ENCODE data around the gene EVC2.

Gene EVC2

DNA sequence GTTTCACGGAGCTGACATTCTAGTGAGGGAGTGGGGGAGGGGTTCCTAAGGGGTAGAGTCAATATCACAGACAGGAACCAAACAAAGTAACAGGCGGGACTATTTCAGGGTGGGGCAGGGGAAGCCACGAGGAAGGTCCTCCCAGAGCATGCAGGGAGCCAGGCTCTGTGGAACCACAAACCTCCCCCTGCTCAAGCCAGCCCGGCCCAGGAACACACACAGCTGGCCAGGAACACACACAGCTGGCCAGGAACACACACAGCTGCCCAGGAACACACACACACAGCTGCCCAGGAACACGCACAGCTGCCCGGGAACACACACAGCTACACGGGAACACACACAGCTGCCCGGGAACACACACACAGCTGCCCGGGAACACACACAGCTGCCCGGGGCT lies 24.8 kb downstream of the EVC2 start:
- DNase-seq (ENCODE audit: low read depth) = no peak

- DNase-seq (ENCODE audit: low read depth) = no peak
Observed at GRCh38 chr4:5678977-5679376, 29.4 kb downstream of the EVC2 start.

DNA sequence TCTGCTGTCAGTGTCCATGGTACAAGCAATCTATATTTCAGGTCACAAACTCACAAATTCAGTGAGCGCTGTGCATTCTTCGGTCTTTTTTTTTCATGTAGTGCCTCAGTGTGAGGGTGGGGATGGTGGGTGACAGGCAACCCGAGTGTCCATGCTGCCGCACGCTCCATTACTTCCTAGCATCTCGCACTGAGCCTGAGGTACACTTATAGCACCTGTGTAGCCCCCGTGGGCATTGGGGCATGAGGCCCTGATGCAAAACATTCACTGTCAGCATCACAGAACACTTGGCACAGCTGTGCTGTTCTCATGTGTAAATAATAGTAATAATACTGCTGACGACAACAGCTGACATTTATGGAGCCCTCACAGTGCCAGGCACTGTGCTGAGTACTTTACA lies 31.6 kb downstream of the EVC2 start:
- no peak for DNase-seq (ENCODE audit: low read depth)

- no peak for DNase-seq (ENCODE audit: low read depth)
Observed at GRCh38 chr4:5666741-5667140, 41.6 kb downstream of the EVC2 start.

DNA sequence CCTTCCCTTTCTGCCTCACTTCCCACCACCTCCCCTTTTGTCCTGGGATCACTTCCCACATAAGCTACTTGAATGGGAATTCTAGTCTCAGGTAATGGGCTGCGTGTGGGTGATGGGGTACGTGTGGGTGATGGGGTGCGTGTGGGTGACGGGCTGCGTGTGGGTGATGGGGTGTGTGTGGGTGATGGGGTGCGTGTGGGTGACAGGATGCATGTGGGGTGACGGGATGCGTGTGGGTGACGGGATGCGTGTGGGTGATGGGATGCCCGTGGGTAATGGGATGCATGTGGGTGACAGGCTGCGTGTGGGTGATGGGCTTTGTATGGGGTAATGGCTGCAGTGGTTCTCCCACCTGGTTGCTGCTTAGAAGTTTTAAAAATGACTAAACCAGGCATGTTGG lies 43.6 kb downstream of the EVC2 start:
- DNase-seq (ENCODE audit: low read depth) = no peak

DNA sequence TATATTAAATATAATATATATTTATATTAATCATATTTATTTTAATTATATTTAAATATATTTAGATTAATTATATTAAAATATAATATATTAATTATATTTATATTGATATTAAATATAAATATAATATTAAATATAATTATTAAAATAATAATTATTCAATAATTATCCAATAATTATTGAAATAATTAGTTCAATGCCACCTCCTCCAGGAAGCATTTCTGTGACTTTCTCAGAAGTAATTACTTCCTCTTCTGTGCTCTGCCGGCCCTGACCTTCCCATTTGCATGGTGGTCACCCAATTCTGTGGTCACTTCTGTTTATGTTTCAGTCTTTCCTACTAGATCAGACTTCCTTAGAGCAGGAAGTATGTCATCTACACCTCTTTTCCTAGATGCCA lies 45.8 kb downstream of the EVC2 start:
- no peak for DNase-seq (ENCODE audit: low read depth)

DNA sequence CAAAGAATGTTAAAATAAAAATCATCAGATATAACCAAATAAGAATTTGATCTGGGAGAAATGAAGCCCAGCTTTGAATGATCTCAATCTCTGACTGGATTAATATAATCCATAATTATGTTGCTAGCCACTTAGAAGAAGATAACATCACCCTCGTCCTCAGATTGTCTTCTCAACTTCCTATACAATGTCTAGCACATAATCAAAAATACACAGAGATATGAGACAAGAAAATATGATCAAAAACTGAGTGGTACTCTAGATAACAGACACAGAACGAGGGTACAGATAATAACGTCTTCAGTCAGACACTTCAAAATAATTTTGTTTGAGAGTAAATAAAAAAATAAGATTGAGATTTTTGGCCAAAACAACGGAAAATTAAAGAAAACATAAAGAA lies 47.1 kb downstream of the EVC2 start:
- DNase-seq (ENCODE audit: low read depth) = no peak

- no peak for DNase-seq (ENCODE audit: low read depth)
Observed at GRCh38 chr4:5660185-5660584, 48.2 kb downstream of the EVC2 start.

GRCh38 chr4:5658974-5659373 lies 49.4 kb downstream of the EVC2 start:
- no peak for DNase-seq (ENCODE audit: low read depth)

- no peak for DNase-seq (ENCODE audit: low read depth)
Observed at GRCh38 chr4:5656415-5656814, 51.9 kb downstream of the EVC2 start.

DNA sequence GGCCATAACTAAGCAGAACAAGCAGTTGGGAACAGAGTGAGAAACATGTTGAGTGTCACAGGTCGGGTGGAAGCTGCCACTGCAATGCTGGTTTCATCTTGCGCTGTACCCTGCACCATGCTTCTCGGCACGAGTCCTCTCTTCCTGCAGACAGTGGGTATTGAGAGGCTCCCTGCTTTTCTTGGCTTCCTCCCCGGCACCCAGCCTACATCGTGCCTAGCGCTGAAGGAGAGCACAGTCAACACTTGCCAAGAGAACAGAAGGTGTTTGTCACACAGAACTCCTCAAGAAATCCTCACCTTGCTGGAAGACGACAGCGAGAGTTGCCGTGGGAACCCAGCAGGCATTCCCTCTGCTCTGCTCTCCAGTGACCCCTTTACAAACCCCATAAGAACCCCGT lies 53.6 kb downstream of the EVC2 start:
- no peak for DNase-seq (ENCODE audit: low read depth)

DNA sequence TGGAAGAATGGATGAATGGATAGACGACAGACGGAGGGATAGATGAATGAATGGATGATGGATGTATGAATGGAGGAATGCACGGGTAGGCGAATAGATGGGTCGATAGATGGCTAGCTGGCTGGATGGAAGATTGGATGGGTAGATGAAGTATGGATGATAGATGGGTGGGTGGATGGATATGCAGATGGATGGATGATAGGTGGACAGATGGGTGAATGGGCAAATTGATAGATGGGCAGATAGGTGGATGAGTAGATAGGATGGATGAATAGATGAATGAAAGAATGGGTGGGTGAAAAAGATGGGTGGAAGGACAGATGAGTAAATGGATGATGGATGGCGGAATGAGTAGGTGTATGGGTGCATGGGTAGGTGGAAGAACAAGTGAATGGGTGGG lies 57.3 kb downstream of the EVC2 start:
- no peak for DNase-seq (ENCODE audit: low read depth)

GRCh38 chr4:5650040-5650439 lies 58.3 kb downstream of the EVC2 start:
- no peak for DNase-seq (ENCODE audit: low read depth)

- no peak for DNase-seq (ENCODE audit: low read depth)
Observed at GRCh38 chr4:5647351-5647750, 61.0 kb downstream of the EVC2 start.

DNA sequence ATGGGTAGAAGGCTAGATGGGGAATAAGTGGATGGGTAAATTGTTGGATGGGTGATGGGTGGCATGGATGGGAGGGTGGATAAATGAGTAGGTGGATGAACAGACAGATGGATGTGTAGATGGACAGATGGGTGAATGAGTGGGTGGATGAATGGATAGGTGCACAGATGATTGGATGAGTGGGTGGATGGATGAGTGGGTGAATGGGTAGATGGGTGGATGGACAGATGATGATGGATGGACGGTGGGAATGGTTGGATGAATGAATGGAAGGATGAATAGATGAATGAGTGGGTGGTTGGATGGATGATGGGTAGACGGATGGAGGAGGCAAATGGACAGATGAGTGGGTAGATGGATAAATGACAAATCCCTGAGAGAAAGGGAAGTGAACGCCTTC lies 68.3 kb downstream of the EVC2 start:
- no peak for DNase-seq (ENCODE audit: low read depth)

- no peak for DNase-seq (ENCODE audit: low read depth)
Observed at GRCh38 chr4:5639556-5639955, 68.8 kb downstream of the EVC2 start.

- no peak for DNase-seq (ENCODE audit: low read depth)
Observed at GRCh38 chr4:5638976-5639375, 69.4 kb downstream of the EVC2 start.

- no peak for DNase-seq (ENCODE audit: low read depth)
Observed at GRCh38 chr4:5638316-5638715, 70.0 kb downstream of the EVC2 start.

DNA sequence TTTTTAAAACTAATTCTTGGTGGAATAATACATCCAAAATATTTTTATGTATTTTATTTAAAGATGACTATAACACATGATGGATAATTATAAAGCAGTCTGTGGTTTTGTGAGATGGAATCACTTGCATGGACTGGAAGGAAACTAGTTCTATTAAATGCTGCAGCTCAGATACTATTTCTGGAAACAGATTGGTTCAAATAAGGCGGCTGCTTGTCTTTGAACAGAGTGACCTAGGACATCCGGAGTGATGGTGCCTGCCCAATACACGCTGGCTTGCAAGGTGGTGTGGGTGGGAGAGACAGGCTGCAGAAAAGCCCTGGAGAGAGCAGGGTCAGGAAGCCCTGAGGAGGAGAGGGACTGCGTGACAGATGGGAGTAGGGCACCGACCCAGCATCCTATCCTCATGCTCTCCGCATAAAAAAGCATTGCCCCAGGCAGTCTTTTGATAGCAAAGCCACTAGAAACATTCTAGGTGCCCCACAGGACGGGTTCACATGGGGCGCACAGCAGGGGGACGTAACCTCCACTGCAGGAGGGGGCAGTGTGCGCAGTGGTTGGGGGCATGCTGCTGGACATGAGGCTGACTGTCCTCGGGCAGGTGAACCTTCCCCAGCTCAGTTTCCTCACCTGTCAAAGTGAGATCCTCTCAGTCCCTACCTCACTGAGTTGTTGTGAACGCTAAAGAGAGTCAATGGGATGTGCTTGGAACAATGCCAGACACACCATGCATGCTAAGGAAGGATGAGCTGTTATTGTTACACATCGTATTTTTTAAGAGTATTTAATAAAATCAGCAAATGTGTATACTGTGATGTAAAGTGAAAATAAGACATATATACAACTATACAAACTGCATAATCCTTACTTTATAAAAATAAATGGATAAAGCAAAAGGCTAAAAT lies 71.3 kb downstream of the EVC2 start:
- DNase-seq (ENCODE audit: low read depth) = no peak

DNA sequence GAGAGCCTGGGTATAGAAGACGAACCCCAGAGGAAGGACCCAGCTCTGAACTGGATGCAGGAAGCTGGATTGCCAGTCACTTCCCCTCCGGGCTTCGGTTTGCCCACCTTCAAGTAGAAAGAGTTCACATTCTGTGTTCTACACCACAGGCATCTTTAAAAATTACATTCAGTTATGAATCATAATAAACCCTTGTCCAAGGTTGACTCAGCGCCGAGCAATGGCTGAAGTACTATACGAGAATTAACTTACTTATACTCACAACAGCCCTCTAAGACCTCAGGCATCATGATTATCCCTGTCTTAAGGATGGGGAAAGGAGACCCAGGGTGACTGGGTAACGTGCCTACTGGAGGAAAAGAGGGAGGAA lies 72.5 kb downstream of the EVC2 start:
- DNase-seq (ENCODE audit: low read depth) = no peak

DNA sequence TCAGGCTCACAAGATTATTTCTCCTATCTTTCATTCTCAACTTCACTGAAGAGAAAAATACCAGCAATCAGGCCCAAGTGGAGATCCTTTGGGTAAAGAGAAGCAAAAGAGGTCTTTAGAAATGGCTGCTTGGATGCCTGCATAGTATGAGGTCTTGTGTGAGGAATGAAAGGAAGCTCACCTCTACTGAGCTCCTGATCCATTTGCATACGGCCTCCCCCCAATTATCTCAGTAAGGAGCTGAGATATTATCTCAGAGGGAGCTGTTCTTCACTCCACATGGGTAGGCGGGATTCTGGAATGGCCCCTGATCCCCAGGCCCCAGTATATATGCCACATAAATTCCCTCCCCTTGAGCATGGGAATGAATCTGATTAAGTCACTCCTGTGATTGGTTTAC lies 75.8 kb downstream of the EVC2 start:
- DNase-seq (ENCODE audit: low read depth) = no peak

DNA sequence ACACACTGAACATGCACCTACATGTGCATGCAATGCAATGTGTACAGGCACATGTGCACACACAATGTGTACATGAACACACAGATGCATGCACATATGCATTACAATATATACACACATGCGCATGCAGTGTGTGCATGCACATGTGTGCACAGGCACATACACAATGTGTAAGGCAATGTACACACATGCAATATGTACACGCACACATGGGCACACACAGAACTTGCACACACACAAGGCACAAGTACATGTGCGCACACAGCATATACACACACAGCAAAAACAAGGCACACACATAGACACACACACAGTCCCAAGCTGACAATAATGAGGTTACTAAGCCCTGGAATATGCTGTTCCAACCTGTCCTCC lies 76.3 kb downstream of the EVC2 start:
- no peak for DNase-seq (ENCODE audit: low read depth)

GRCh38 chr4:5631352-5632065 lies 76.8 kb downstream of the EVC2 start:
- no peak for DNase-seq (ENCODE audit: low read depth)

- no peak for DNase-seq (ENCODE audit: low read depth)
Observed at GRCh38 chr4:5630762-5631161, 77.6 kb downstream of the EVC2 start.

Measured in activated T-cell treated with anti-CD3 and anti-CD28 coated beads for 48 hours (primary cell).